Adrenal gland (tissue), 5 donors: Measurements from ENCODE around the gene WBP2NL.

Source experiments
- CTCF ChIP-seq, 6 experiments: fragments of 450-650 bp in 4 of 6; fragments of 200-600 bp in 2 of 6; sonication (generic) in 1 of 6; IDR thresholded peaks; 1 replicate in 5 of 6; 2 replicates in 1 of 6; pipeline versions ENCODE4 v1.5.1 to v1.8.0; 2016 to 2021; ENCODE audit warnings: antibody characterized with exemption in 6 of 6, mild to moderate bottlenecking in 2 of 6, moderate library complexity in 1 of 6
- POLR2A ChIP-seq, 2 donors: fragments of 450-650 bp; IDR thresholded peaks; one replicate each; pipeline ENCODE4 v1.6.1; 2017; ENCODE audit warnings: antibody characterized with exemption in 2 of 2, mild to moderate bottlenecking in 2 of 2, moderate library complexity in 1 of 2
- donor health status: DM: no; HTN: no; CAD: no.

- TF ChIP-seq POLR2A (IDR thresholded peaks at IDR 0.05): no peak
- TF ChIP-seq CTCF (IDR thresholded peaks at IDR 0.05): no peak
Measured at GRCh38 chr22:41996826-41997225, 1.8 kb upstream of the WBP2NL start.
